ENCODE results near the gene EBF3.

The EBF3 gene

DNA sequence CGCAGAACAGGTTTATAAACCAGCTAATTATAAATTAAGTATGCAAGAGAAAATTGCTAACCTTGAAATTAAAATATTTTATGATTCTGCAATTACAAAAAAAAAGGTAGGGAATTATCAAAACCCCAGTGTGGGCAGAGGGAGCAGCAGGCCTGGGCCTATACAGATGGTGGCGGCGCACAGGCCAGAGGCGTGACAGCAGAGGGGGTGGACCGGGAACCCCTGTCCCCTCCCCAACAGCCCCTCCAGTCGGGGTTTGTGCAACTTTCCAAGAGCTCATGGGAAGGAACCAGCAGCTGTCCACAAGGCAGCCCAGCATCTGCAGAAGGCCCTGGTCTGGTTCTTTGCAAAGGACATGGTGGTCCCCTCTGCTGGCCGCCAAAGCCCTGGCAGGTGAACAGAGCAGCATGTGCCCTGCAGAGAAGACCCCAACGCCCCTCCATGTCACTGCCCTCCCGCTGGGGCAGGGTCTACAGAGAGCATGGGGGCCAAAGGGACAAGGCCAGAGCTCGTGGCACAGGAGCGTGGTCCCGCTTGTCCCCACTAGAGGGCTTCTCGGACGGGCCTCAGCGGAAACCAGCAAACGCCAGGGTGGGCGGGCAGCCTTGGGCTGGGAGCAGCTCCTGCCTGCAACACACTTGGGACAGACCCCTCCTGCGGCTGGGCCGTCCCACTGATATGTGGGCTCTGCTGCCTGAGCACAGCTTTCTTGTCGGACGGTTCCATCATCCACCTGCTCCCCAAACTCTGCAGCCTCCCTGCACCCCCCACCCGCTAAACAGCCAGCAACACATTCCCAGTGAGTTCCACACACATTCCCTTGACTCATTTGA lies 75.1 kb downstream of the EBF3 start:
- DNase-seq (ENCODE audit: low read depth) = no peak

GRCh38 chr10:129887986-129888783 lies 75.9 kb downstream of the EBF3 start:
- no peak for DNase-seq (ENCODE audit: low read depth)

DNA sequence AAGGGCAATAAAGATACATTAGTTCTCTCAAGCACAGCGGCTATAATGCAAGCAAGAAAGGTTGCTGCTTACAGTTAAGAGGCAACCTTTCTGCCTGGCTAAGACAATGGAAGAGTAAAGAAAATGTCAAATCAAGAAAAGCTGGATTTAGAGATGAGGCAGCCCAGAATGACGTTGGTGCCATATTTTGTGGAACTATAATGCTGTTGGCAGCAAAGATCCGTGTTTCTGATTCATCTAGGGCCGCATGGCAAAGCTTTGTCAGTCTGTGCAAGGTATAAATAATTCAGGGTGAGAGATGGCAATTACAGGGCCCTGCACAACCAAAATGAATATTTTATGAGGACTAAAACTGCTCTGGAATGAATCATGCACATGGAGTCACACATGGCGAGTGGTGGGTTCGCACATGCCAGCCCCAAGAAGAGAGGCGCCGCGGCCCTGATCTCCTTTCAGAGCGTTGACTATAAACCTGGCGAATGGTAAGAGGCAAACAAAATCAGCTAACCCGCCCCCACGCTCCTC lies 76.6 kb downstream of the EBF3 start:
- DNase-seq (ENCODE audit: low read depth) = no peak

DNA sequence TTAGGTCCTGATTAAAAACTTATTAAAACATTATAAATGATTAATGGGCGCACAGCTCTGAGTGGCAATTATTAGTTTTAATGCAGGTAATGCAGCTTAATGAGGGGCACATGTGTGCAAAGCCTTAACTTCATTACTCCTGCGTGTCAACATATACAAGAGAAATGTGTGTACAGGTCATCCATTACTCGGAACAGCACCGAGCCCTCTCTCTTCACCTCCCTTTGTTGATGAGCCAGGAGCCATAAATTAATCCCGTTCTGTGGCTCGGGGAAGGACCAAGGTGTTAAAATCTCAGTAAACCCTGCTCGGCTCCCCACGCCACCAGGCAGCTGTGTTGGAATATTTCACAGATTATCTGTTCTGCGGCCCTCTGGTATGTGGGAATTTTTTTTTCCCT lies 77.8 kb downstream of the EBF3 start:
- DNase-seq (ENCODE audit: low read depth) = no peak

GRCh38 chr10:129885526-129885925 lies 78.5 kb downstream of the EBF3 start:
- no peak for DNase-seq (ENCODE audit: low read depth)

- no peak for DNase-seq (ENCODE audit: low read depth)
Observed at GRCh38 chr10:129884398-129885078, 79.5 kb downstream of the EBF3 start.

DNA sequence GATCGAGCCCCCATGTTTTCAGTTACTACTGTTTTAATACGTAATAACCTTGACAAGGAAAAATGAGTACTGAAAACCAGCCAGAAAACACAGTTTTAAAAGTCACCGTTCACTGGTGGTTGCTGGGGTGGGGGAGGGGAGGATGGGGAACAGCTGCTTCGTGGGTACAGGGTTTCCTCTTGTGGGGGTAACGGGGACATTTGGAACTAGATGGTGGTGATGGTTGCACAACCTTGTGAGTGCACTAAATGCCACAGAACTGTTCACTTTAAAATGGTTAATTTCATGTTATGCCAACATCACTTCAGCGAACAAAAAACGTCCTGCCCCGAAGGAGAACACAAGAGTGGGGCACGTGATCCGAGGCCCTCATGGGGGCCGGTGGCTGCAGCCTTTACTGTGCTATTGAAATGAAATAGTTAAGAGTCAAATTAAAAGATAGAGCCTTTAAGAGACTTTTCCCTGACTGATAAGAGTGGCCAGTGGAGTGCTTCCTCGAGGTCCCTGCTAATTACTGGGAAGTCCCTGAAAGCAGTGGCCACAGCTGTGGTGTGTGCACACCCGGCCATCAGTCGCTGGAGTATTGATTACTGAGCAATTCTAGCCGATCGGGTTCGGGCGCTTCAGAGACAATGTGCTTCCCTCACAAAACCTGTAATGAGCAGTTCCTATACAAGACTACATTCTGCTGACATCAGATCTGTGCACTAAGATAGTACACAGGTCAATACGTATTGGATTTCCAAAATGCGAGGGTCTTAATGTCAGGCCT lies 80.3 kb downstream of the EBF3 start:
- no peak for DNase-seq (ENCODE audit: low read depth)

DNA sequence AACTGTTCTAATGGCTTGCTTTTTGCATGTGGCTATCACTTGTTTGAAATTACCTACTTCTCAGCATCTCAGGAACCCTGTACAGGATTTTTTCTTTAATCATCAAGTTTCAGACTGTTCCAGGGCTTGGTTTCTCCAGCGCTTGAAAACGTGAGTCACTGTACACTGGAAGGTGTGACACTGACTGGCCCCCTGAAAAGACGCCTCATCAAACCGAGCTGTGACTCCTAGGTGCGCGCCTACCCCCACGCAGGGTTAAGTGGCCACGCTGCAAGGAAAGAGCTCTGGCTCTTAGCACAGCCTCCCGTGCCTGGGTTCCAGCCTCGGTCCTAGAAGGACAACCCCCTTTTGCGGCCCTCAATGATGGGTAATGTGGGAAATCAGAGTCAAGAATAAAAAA lies 81.0 kb downstream of the EBF3 start:
- DNase-seq (ENCODE audit: low read depth) = no peak

DNA sequence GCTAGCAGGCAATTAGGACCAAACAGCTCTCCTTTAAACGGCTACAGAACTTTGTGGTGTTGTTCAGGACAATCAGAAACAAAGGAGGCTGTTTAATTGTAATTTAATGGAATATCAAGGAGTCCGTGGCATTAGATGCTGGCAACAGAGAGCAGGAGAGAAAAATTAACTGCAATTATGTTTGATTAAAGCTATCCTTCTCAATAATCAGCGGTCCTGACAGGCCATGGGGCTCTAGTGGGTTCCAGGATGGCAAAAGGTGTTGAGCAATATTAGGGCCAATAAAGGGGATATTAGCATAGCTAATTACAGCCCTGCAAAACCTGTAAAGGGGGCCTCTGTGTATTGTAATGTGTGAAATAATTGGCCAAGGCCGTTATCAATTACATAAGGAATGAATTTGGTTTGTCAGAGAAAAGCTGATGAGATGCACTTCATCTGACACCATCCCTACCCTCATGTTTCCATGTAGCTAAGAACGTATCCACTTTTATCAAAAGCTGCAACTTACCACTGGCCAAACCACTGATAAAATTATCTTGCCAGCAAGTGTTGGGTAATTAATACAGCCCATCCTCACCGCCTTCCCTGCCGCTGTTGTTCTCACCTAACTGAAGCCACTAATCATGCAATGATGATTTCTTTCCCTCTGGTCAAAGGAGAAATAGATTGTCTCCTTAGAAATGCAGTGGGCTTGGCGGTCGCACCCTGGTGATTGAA lies 81.6 kb downstream of the EBF3 start:
- no peak for DNase-seq (ENCODE audit: low read depth)

DNA sequence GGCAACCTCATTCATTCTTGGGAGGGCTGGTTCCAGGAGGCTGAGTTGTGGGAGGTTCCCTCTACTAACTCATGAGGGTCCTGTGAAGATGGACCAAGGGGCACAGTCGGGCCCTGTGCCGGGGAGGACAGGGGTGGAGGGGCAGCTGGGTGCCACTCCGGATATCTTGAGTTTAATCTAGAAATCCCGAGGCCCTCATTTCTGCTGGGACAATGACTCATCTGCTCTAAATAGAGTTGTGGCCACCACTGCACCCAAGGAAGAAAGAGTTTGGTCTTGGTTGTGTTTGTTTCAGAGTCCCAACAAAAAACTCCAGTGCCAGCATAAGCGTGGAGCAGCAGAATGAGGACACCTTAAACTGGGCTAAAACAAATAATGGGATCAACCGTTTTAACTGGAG lies 82.4 kb downstream of the EBF3 start:
- no peak for DNase-seq (ENCODE audit: low read depth)

- no peak for DNase-seq (ENCODE audit: low read depth)
Observed at GRCh38 chr10:129880191-129880870, 83.7 kb downstream of the EBF3 start.

- no peak for DNase-seq (ENCODE audit: low read depth)
Observed at GRCh38 chr10:129879655-129880054, 84.4 kb downstream of the EBF3 start.

DNA sequence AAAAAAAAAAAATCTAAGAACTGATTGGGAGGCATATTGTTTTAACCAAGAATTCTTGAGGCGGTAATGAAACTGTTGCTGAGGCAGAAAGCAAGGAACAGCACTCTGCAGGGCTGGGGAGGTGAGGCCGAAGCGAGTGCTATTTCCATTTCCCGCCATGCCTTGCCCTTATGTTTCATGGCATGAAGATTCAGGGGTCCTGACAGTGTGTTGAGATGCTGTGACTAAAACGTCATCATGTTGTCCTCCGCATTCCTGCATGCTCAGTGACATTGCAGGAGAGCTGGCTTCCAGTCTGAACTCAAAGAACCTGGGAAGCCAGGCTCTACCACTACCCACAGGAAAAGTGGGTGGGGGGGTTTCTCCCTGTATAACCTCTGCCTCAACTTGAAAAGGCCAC lies 85.2 kb downstream of the EBF3 start:
- DNase-seq (ENCODE audit: low read depth) = no peak

DNA sequence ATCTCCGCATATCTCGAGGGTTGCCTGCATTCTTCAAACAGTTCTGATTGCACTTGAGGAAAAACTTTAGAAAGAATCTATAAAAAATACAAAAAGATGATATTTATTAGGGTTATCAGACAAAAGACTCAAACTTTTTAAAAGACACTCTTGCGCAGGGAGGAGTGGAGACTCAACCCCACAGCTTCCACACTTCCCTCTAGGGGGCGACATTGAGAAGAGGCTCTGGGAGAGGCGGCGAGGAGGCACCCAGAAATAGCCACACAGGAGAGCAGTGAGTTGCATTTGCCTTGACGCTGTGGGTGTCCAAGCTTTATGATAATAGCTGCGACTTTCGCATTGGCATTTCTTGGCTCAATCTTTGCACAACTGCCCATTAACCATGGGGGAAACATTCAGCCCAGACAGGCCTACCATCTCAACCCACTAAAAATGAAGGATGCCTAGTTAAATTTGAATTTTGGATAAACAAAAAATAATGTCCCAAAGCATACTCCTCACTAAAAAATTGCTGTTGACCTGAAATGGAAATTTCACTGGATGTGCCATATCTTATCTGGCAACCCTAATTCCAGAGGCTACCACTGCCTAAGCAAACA lies 86.2 kb downstream of the EBF3 start:
- DNase-seq (ENCODE audit: low read depth) = no peak

GRCh38 chr10:129876838-129877237 lies 87.2 kb downstream of the EBF3 start:
- DNase-seq (ENCODE audit: low read depth) = no peak

DNA sequence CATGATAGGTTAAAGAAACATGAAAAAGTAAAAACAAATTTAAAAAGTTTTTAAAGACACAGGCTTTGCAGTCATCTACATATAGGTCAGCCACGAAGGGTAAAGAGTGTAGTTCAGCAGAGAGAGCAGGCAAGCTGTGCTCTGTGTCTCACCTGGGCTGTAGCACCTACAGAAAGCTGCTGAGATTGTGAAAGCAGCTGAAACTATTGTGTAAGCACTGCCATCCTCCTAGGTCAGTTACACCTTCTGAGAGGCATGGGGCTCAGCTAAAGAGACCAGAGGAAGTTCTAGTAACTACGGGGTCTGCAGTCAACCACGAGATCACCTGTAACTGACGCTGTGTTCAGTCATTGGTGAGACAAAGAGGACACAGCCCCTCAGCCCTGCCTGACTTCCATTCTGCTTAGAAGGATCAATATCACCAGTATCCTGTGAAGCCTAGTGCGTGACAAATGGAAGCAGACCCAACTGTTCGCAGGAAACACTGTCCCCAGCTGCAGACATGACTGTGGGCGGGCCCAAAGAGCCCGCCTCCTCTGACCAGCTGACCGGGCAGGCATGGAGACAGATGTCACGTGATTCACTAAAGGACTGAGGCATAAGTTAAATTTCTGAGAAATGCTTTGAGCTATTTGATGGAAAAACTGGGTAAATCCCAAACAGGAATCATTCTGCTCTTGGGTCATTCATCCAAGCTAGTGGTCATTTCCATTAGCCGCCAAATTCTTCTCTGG lies 87.9 kb downstream of the EBF3 start:
- no peak for DNase-seq (ENCODE audit: low read depth)

- DNase-seq (ENCODE audit: low read depth) = no peak
Observed at GRCh38 chr10:129873351-129873750, 90.7 kb downstream of the EBF3 start.

- no peak for DNase-seq (ENCODE audit: low read depth)
Observed at GRCh38 chr10:129871966-129872365, 92.1 kb downstream of the EBF3 start.

- DNase-seq (ENCODE audit: low read depth) = no peak
Observed at GRCh38 chr10:129870961-129871621, 93.0 kb downstream of the EBF3 start.
